ENCODE results near the gene JKAMP. TPM values are rescaled to one million over a fixed set of nuclear protein-coding genes. Genes with fewer than 3 reads are reported as not detected.
A peak's percentile ranks its signal among the peaks of the same experiment; 100 is the strongest.

JKAMP gene, protein sequence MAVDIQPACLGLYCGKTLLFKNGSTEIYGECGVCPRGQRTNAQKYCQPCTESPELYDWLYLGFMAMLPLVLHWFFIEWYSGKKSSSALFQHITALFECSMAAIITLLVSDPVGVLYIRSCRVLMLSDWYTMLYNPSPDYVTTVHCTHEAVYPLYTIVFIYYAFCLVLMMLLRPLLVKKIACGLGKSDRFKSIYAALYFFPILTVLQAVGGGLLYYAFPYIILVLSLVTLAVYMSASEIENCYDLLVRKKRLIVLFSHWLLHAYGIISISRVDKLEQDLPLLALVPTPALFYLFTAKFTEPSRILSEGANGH
- polyA plus RNA-seq (2013, experiment 1 of 2), result 87.8 TPM
- 90.0 TPM for polyA plus RNA-seq (2013, experiment 2 of 2)

DNA sequence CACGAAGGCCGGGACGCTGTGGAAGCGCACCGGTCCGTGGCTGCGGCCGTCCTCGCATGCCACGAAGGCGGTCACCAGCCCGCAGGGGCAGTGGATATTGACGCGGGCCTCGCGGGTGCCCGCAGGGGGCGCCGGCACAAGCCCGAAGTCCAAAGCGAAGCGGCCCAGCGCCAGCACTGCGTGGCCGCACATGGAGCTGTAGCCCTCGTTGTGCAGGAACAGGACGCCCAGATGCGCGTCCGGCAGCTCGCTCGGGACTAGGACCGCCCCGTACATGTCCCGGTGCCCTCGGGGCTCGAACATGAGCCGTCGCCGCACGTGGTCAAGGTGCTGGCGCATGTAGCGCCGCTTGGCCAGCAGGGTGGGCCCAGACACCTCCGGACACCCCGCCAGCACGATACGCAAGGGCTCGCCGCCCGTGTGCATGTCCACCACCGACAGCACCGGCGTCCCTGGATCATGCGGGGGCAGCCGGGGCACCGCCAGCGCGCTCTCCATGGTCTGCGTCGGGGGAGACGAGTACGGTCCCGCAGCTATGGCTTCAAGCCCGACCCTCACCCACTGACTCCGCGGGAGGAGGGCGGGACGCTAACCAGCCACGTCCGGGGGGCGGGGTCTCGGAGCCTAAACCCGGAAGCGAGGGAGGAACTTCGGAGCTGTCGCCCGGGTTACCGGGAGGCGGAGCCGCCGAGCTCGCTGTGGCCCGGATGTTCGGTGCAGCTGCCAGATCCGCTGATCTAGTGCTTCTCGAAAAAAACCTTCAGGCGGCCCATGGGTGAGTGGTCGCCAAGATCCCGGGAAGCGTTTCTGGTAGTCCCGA lies at the start of gene JKAMP, which contains the start of gene L3HYPDH:
TSS of gene JKAMP (plus strand) at position 699 of the 820 bp plus-strand sequence. CDS start at position 772, 73 bp downstream.
TSS of gene L3HYPDH (minus strand) at position 590 of the 820 bp plus-strand sequence. CDS start at position 498, 92 bp downstream.
- under 1% methylated on average over 90 of the region's 92 CpGs for WGBS
- peak within 1 kb of the TSS; percentile 100 for H2BK15ac ChIP-seq (ENCODE audit: low read depth, poor library complexity, severe bottlenecking)
- H3K9me3 ChIP-seq (ENCODE audit: control insufficient read depth, low read length), result no peaks in the 10 kb centered on the region

DNA sequence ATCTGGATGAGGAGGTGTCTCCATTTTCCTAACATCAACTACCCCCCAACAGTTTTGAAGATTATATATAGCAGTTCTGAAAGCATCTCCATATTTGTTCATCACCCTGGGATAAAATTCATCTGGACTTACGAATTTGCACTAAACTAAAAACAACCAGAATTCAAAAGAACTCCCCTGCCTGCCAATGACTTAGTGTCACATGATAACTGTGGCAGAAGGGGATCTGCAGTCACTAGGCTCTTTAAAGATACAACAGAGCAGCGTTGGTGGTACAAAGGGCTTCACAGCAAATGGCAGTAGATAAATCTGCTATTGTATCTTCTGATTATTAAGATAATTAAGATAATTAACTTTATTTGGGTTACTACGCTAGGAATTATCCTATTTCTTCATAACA lies 49.2 kb upstream of the JKAMP start:
- H3K27ac ChIP-seq (ENCODE audit: low read length, poor library complexity, severe bottlenecking), result no peak overlapping the region
- no peaks in the 10 kb centered on the region for H3K27me3 ChIP-seq (ENCODE audit: control insufficient read depth in 1 of 2, insufficient read depth in 1 of 2, low read length in 2 of 2)
- no peak overlapping the region for H3K4me2 ChIP-seq (ENCODE audit: low read length, poor library complexity, severe bottlenecking)
- no peak overlapping the region for H2BK5ac ChIP-seq (ENCODE audit: low read depth, low read length, poor library complexity, severe bottlenecking)
- no peak overlapping the region for H2BK15ac ChIP-seq (ENCODE audit: low read depth, poor library complexity, severe bottlenecking)
- no peak overlapping the region for H3K4me3 ChIP-seq (ENCODE audit: insufficient read depth in 1 of 2, low read depth in 1 of 2, low read length in 2 of 2)
- H2AK5ac ChIP-seq (ENCODE audit: low read length, severe bottlenecking), result no peak overlapping the region
- peaks cover 9% of the 10 kb centered on the region for H3K79me1 ChIP-seq (replicated peaks; ENCODE audit: low read length, poor library complexity, severe bottlenecking)
- no peak overlapping the region for H2BK120ac ChIP-seq (ENCODE audit: low read depth, low read length)
- no peak overlapping the region for H3K14ac ChIP-seq (ENCODE audit: low read length in 2 of 2)
- H3K4ac ChIP-seq (ENCODE audit: low read depth in 1 of 2, low read length in 2 of 2), result no peak overlapping the region
- no peaks in the 10 kb centered on the region for H3K36me3 ChIP-seq (ENCODE audit: control insufficient read depth in 1 of 2, insufficient read depth in 2 of 2, low read depth in 1 of 2, low read length in 2 of 2)
- H4K8ac ChIP-seq (ENCODE audit: low read length), result no peak overlapping the region
- no peak overlapping the region for H4K91ac ChIP-seq (ENCODE audit: low read length)
- H3K9me3 ChIP-seq (ENCODE audit: control insufficient read depth, low read length), result no peaks in the 10 kb centered on the region
- H2BK12ac ChIP-seq (ENCODE audit: low read length in 2 of 2), result no peak overlapping the region
- H3K9ac ChIP-seq (ENCODE audit: low read length), result no peak overlapping the region
- H3K23ac ChIP-seq (ENCODE audit: low read length in 2 of 2), result no peak overlapping the region
- H3K4me1 ChIP-seq (ENCODE audit: control insufficient read depth, insufficient read depth, low read depth, low read length), result peaks cover 2% of the 10 kb centered on the region
- no peak overlapping the region for H2AFZ ChIP-seq (ENCODE audit: low read depth, low read length)
- H3K18ac ChIP-seq (ENCODE audit: low read depth in 1 of 2, low read length in 2 of 2), result no peak overlapping the region
- DNase-seq, result no peak
- 100% methylated on average over 2 of the region's 3 CpGs for WGBS

More for the DNA sequence above, at the start of gene JKAMP, which contains the start of gene L3HYPDH:
- peak within 1 kb of the TSS; percentile 93 for H2AK5ac ChIP-seq (ENCODE audit: low read length, severe bottlenecking)
- DNase-seq, result peak; percentile 97
- H3K27me3 ChIP-seq (ENCODE audit: control insufficient read depth in 1 of 2, insufficient read depth in 1 of 2, low read length in 2 of 2), result no peaks in the 10 kb centered on the region
- H3K27ac ChIP-seq (ENCODE audit: low read length, poor library complexity, severe bottlenecking), result peak within 1 kb of the TSS; percentile 95
- H3K4me2 ChIP-seq (ENCODE audit: low read length, poor library complexity, severe bottlenecking), result peak within 1 kb of the TSS; percentile 73
- peak within 1 kb of the TSS; percentile 99 for H4K91ac ChIP-seq (ENCODE audit: low read length)
- H3K4me3 ChIP-seq (ENCODE audit: insufficient read depth in 1 of 2, low read depth in 1 of 2, low read length in 2 of 2), result peak within 1 kb of the TSS; percentile 93
- peak within 1 kb of the TSS; percentile 16 to 95 for H3K14ac ChIP-seq (ENCODE audit: low read length in 2 of 2)
- H3K23ac ChIP-seq (ENCODE audit: low read length in 2 of 2), result peak within 1 kb of the TSS; percentile 3 to 89
- H2BK12ac ChIP-seq (ENCODE audit: low read length in 2 of 2), result peak within 1 kb of the TSS; percentile 79
- peaks cover 6% of the 10 kb centered on the region for H3K4me1 ChIP-seq (ENCODE audit: control insufficient read depth, insufficient read depth, low read depth, low read length)
- peak within 1 kb of the TSS; percentile 99 for H4K8ac ChIP-seq (ENCODE audit: low read length)
- peak within 1 kb of the TSS; percentile 83 to 92 for H3K4ac ChIP-seq (ENCODE audit: low read depth in 1 of 2, low read length in 2 of 2)
- H2BK120ac ChIP-seq (ENCODE audit: low read depth, low read length), result peak within 1 kb of the TSS; percentile 98
- peak within 1 kb of the TSS; percentile 68 for H2AFZ ChIP-seq (ENCODE audit: low read depth, low read length)
- H3K18ac ChIP-seq (ENCODE audit: low read depth in 1 of 2, low read length in 2 of 2), result peak within 1 kb of the TSS; percentile 97 to 98
- H3K9ac ChIP-seq (ENCODE audit: low read length), result peak within 1 kb of the TSS; percentile 97
- peaks cover 2% of the 10 kb centered on the region for H3K79me1 ChIP-seq (replicated peaks; ENCODE audit: low read length, poor library complexity, severe bottlenecking)
- H3K36me3 ChIP-seq (ENCODE audit: control insufficient read depth in 1 of 2, insufficient read depth in 2 of 2, low read depth in 1 of 2, low read length in 2 of 2), result peaks cover 0 to 32% of the 10 kb centered on the region in 2 experiments
- peak within 1 kb of the TSS; percentile 96 for H2BK5ac ChIP-seq (ENCODE audit: low read depth, low read length, poor library complexity, severe bottlenecking)

DNA sequence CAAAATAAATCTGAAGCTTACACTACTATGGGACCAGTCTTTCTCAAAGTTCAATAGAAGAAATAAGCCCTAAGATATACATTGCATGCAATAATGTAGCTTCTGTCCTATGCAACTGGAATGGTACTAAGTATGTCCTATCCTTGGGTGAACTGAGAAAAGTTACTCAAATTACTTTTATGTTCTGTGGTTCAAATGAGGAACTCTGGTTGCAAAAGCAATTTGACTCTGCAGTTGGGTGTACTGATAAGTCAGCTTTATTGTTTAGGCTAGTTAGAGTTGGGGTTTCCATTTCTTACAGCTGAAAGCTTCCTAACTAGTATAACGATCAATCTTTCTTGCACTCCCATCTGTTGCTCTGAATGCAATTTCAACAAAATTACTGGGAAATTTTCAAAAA lies 48.3 kb upstream of the JKAMP start:
- Histone ChIP-seq H3K4me2 (ENCODE audit: low read length, poor library complexity, severe bottlenecking) (no peak overlapping the region), H4K91ac (ENCODE audit: low read length) (no peak overlapping the region), H2AFZ (ENCODE audit: low read depth, low read length) (no peak overlapping the region)

DNA sequence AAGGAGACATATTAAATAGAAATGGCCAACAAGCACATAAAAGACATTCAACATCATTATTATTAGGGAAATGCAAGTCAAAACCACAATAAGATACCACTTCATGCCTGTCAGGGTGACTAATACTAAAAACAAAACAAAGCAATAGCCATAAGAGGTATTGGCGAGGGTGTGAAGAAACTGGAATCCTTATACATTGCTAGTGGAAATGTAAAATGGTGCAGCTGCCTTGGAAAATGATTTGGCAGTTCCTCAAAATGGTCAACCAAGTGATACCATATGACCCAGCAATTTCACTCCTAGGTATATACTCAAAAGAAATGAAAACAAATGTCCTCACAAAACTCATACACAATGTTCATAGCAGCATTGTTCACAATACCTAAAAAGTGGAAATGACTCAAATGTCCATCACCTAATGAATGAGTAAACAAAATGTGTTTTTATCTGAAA lies 46.1 kb upstream of the JKAMP start:
- Histone ChIP-seq H3K36me3 (ENCODE audit: control insufficient read depth in 1 of 2, insufficient read depth in 2 of 2, low read depth in 1 of 2, low read length in 2 of 2) (no peaks in the 10 kb centered on the region), H3K23ac (ENCODE audit: low read length in 2 of 2) (no peak overlapping the region), H3K79me1 (replicated peaks; ENCODE audit: low read length, poor library complexity, severe bottlenecking) (peaks cover 9% of the 10 kb centered on the region), H4K8ac (ENCODE audit: low read length) (no peak overlapping the region), H2BK15ac (ENCODE audit: low read depth, poor library complexity, severe bottlenecking) (no peak overlapping the region), H2BK5ac (ENCODE audit: low read depth, low read length, poor library complexity, severe bottlenecking) (no peak overlapping the region), H4K91ac (ENCODE audit: low read length) (no peak overlapping the region), H3K14ac (ENCODE audit: low read length in 2 of 2) (no peak overlapping the region), H3K4me2 (ENCODE audit: low read length, poor library complexity, severe bottlenecking) (no peak overlapping the region), H3K4ac (ENCODE audit: low read depth in 1 of 2, low read length in 2 of 2) (no peak overlapping the region), H3K4me3 (ENCODE audit: insufficient read depth in 1 of 2, low read depth in 1 of 2, low read length in 2 of 2) (peak overlapping the region in 1 of 2 experiments; percentile 26), H2AFZ (ENCODE audit: low read depth, low read length) (no peak overlapping the region), H2BK120ac (ENCODE audit: low read depth, low read length) (no peak overlapping the region), H2BK12ac (ENCODE audit: low read length in 2 of 2) (no peak overlapping the region), H3K18ac (ENCODE audit: low read depth in 1 of 2, low read length in 2 of 2) (no peak overlapping the region), H3K27ac (ENCODE audit: low read length, poor library complexity, severe bottlenecking) (no peak overlapping the region), H2AK5ac (ENCODE audit: low read length, severe bottlenecking) (no peak overlapping the region), H3K9ac (ENCODE audit: low read length) (no peak overlapping the region), H3K4me1 (ENCODE audit: control insufficient read depth, insufficient read depth, low read depth, low read length) (no peaks in the 10 kb centered on the region), H3K9me3 (ENCODE audit: control insufficient read depth, low read length) (no peaks in the 10 kb centered on the region), H3K27me3 (ENCODE audit: control insufficient read depth in 1 of 2, insufficient read depth in 1 of 2, low read length in 2 of 2) (no peaks in the 10 kb centered on the region)
- no CpG with 5 or more reads among the region's 1 CpG for WGBS
- peak; percentile 51 for DNase-seq

More for the DNA sequence above, 48.3 kb upstream of the JKAMP start:
- no peak overlapping the region for H2BK12ac ChIP-seq (ENCODE audit: low read length in 2 of 2)
- no peaks in the 10 kb centered on the region for H3K27me3 ChIP-seq (ENCODE audit: control insufficient read depth in 1 of 2, insufficient read depth in 1 of 2, low read length in 2 of 2)
- H3K36me3 ChIP-seq (ENCODE audit: control insufficient read depth in 1 of 2, insufficient read depth in 2 of 2, low read depth in 1 of 2, low read length in 2 of 2), result no peaks in the 10 kb centered on the region
- no peak overlapping the region for H3K9ac ChIP-seq (ENCODE audit: low read length)
- H3K14ac ChIP-seq (ENCODE audit: low read length in 2 of 2), result no peak overlapping the region
- H3K4ac ChIP-seq (ENCODE audit: low read depth in 1 of 2, low read length in 2 of 2), result no peak overlapping the region
- H2BK5ac ChIP-seq (ENCODE audit: low read depth, low read length, poor library complexity, severe bottlenecking), result no peak overlapping the region
- no peak overlapping the region for H3K18ac ChIP-seq (ENCODE audit: low read depth in 1 of 2, low read length in 2 of 2)
- 82% methylated on average over 1 of the region's 1 CpG for WGBS
- H2BK15ac ChIP-seq (ENCODE audit: low read depth, poor library complexity, severe bottlenecking), result no peak overlapping the region
- no peak overlapping the region for H3K4me3 ChIP-seq (ENCODE audit: insufficient read depth in 1 of 2, low read depth in 1 of 2, low read length in 2 of 2)
- H2BK120ac ChIP-seq (ENCODE audit: low read depth, low read length), result no peak overlapping the region
- no peak overlapping the region for H3K27ac ChIP-seq (ENCODE audit: low read length, poor library complexity, severe bottlenecking)
- H3K23ac ChIP-seq (ENCODE audit: low read length in 2 of 2), result no peak overlapping the region
- no peaks in the 10 kb centered on the region for H3K9me3 ChIP-seq (ENCODE audit: control insufficient read depth, low read length)
- peaks cover 9% of the 10 kb centered on the region for H3K79me1 ChIP-seq (replicated peaks; ENCODE audit: low read length, poor library complexity, severe bottlenecking)
- peaks cover 2% of the 10 kb centered on the region for H3K4me1 ChIP-seq (ENCODE audit: control insufficient read depth, insufficient read depth, low read depth, low read length)
- no peak for DNase-seq
- no peak overlapping the region for H4K8ac ChIP-seq (ENCODE audit: low read length)
- H2AK5ac ChIP-seq (ENCODE audit: low read length, severe bottlenecking), result no peak overlapping the region

Data from mesenchymal stem cell (in vitro differentiated cells and primary cell).